GM12878 (cell line): ENCODE data around the gene NKG7. TPM values are rescaled to one million over a fixed set of nuclear protein-coding genes. Genes with fewer than 3 reads are reported as not detected.

Experiments used
- ELK1 ChIP-seq: IDR thresholded peaks from 2 replicates; pipeline ENCODE4 v1.6.1; 2012; ENCODE audit warnings: low read depth, low read length, improper control_type of control experiment
- ETV6 ChIP-seq, 2 experiments: fragments of 450-650 bp in 1 of 2; IDR thresholded peaks in 1 of 2; conservative IDR thresholded peaks in 1 of 2; 2 replicates each; pipeline ENCODE4 v1.6.1; 2014; ENCODE audit warnings: antibody characterized with exemption in 1 of 2, borderline replicate concordance in 1 of 2, low read depth in 1 of 2, mild to moderate bottlenecking in 1 of 2, moderate library complexity in 1 of 2
- HCFC1 ChIP-seq: fragments of 150-350 bp; IDR thresholded peaks from 2 replicates; pipeline ENCODE4 v1.6.1; 2014; ENCODE audit warnings: low read length
- IRF4 ChIP-seq: IDR thresholded peaks from 2 replicates; pipeline ENCODE4 v1.6.1; 2011; ENCODE audit warnings: low read depth, low read length
- PBX3 ChIP-seq: IDR thresholded peaks from 2 replicates; pipeline ENCODE4 v1.6.1; 2011; ENCODE audit warnings: mild to moderate bottlenecking, low read depth, low read length, moderate library complexity; ENCODE audit not compliant: insufficient replicate concordance
- POLR2A ChIP-seq: IDR thresholded peaks from 2 replicates; pipeline ENCODE4 v1.6.1; 2011; ENCODE audit warnings: low read depth, mild to moderate bottlenecking, low read length
- RB1 ChIP-seq: fragments of 450-650 bp; formaldehyde crosslinking; IDR thresholded peaks from 2 replicates; pipeline ENCODE4 v1.6.1; 2017; ENCODE audit warnings: mild to moderate bottlenecking, borderline replicate concordance
- RUNX3 ChIP-seq: IDR thresholded peaks from 2 replicates; pipeline ENCODE4 v1.6.1; 2012; ENCODE audit warnings: low read length, inconsistent platforms
- USF1 ChIP-seq: IDR thresholded peaks from 2 replicates; pipeline ENCODE4 v1.6.1; 2011; ENCODE audit warnings: borderline replicate concordance, low read depth, mild to moderate bottlenecking, moderate library complexity, mixed read lengths, low read length; ENCODE audit not compliant: insufficient read depth; ENCODE audit errors: extremely low read length
- YBX1 ChIP-seq: fragments of 450-650 bp; IDR thresholded peaks from 2 replicates; pipeline ENCODE4 v1.6.1; 2016; ENCODE audit warnings: antibody characterized with exemption
- polyA plus RNA-seq, 11 experiments: library from polyadenylated mRNA; depleted of rRNA in 4 of 11; unstranded in 6 of 11; stranded (reverse) in 5 of 11; fragments of >200 nt; fragmentation: Nextera tagmentation in 4 of 11; fragmentation: Illumina TruSeq in 1 of 11; extraction: Ambion mirVana in 4 of 11; extraction: Trizol in 1 of 11; gene quantifications; 1 replicate in 1 of 11; 2 replicates in 10 of 11; pipeline versions ENCODE4 v1.2.1 to v1.2.3, GENCODE V29; 2011 to 2016; ENCODE audit warnings: inconsistent platforms in 2 of 11, missing spikeins in 2 of 11, low read depth in 1 of 11
- total RNA-seq, 4 experiments: library from RNA; depleted of rRNA in 3 of 4; stranded (reverse); fragments of >200 nt in 3 of 4; fragmentation: Illumina TruSeq in 1 of 4; extraction: Trizol in 1 of 4; gene quantifications; 2 replicates each; pipeline versions ENCODE4 v1.2.1 to v1.2.3, GENCODE V29; 2013 to 2021

Gene NKG7
- total and polyA plus RNA-seq, 10 of the 15 experiments (the other 5 are each of a cell fraction or from before 2014, with no cell fraction given), result 10.0 to 48.7 (median 22.3) TPM

GRCh38 chr19:51367255-51367564 lies 5.2 kb downstream of the NKG7 start (continued):
- TF ChIP-seq PBX3, result no peak
- 0 out of 2 replicates have a peak, but pooled peaks have one; percentile 27 for TF ChIP-seq RUNX3
- TF ChIP-seq HCFC1, result no peak
- no peak for TF ChIP-seq ETV6 (conservative IDR thresholded peaks at IDR 0.05 in 1 of 2, IDR thresholded peaks at IDR 0.05 in 1 of 2; ENCODE audit: borderline replicate concordance in 1 of 2, low read depth in 1 of 2)
- TF ChIP-seq ELK1, result no peak
- TF ChIP-seq YBX1, result no peak
- no peak for TF ChIP-seq IRF4
- no peak for TF ChIP-seq RB1
- TF ChIP-seq USF1, result no peak
- TF ChIP-seq POLR2A, result 0 out of 2 replicates have a peak, but pooled peaks have one; percentile 9
